CD4-positive, alpha-beta T cell treated with Interleukin-17A for 1 hour (primary cell): ENCODE results near the gene ADAMTS6.
"Not testable (repeated sequence)": the region's sequence is repeated elsewhere in the genome, so short reads cannot be mapped to it uniquely, and the experiment has no call there.

Experiments used
- DNase-seq: peaks from one replicate; pipeline ENCODE4 v3.0.0-alpha.2; 2020

The ADAMTS6 gene

GRCh38 chr5:65194871-65195270 is 286.8 kb downstream of the ADAMTS6 start:
- no peak for DNase-seq

DNA sequence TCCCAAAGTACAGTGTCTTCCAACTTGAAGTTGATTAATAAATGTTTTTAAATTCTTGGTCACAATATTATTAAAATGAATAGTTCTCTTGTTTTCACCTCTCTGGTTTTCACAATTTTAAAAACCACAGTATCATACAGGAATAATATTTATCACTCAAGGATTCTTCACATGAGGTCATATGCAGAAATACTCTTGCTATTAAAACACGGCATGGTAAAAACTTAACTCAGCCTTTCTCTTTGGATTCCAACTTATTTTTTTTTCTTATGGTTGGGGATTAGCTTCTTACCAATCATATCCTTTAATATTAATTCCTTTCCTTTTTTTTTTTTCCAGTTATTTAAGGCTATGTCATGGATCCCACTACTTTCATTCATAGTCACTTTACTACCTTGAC is 289.4 kb downstream of the ADAMTS6 start:
- no peak for DNase-seq

- no peak for DNase-seq
Observed at GRCh38 chr5:65191554-65192135, 290.1 kb downstream of the ADAMTS6 start.

- DNase-seq = no peak
Observed at GRCh38 chr5:65190328-65191053, 291.2 kb downstream of the ADAMTS6 start.

- no peak for DNase-seq
Observed at GRCh38 chr5:65186646-65187227, 295.0 kb downstream of the ADAMTS6 start.

DNA sequence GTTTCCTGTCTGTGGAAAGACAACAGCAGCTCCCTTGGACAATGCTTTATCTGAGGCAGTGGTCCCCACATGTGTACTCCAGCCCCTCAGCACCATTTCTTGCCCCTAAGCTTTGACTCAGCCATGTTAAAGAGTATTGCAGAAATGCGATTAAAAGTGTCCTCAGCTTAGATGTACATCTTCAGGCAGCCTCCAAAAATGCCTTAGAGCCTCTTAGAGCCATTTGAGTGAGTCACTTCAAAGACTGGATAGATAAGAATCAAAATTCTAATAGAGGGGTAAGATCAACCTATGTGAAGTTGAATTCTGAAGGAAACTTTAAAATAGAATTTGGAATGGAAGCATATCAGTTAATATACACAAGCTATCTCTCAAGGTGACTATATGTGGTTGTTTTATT is 296.3 kb downstream of the ADAMTS6 start:
- no peak for DNase-seq

GRCh38 chr5:65184780-65185179 is 296.9 kb downstream of the ADAMTS6 start:
- DNase-seq = no peak

DNA sequence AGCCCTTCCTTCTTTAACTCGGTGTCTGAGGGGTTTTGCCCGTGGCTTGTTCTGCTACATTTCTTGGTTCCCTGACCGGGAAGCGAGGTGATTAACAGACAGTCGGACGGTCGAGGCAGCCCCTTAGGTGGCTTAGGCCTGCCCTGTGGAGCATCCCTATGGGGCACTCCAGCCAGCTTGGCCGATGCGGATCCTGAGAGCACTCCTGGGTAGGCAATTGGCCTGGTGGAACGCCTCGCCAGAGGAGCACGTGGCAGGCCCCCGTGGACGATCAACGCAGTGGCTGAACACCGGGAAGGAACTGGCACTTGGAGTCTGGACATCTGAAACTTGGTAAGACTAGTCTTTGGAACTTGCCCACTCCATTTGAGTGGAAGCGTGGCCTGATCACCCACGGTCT is 307.5 kb downstream of the ADAMTS6 start:
- not testable (repeated sequence) for DNase-seq

DNA sequence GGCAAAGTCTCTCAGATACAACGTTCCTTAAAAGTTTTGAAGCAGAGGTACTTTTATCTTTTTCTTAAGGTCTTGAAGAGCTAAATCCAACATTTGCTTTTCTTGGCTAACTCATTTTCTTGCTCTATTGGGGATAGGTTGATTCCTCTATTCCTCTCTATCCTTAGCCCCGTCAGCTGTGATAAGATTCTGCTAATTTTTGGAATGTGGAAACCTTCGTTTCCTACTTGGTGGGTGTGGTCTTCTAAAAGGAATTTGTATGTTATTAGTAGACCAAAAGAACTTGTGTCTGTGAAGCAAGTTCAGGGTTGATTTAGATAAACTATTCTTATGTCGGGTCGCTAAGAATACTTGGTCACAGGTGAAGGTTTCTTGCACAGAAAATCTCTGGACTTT is 308.6 kb downstream of the ADAMTS6 start:
- no peak for DNase-seq

DNA sequence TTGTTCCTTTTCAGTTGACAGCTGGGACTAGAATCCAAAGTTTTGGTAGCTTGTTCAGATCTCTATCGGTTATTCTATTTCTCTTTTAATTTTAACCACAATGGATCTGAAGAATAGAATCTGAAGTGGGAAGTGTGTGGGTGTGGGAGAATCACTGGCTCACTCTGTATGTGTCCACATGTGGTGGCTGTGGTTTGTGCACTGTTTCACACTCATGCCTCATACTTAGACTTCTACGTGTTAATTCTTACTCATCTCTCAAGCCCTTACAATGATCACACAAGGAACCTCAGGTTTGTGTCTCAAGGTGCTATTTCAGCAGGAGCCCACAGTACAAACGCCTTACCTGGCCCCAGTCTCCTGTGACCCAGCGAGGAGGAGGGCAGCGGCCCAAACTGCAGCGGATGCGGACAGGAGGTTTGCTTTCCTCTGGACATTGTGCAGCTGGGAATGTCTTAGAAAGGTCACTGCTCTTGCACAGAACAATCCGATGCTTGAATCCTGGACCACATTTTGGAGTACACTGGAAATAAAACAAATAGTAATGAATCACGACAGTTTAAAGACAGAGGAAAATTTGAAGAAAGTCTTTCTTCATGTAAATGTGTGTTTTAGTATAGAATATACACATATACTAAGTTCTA is 309.1 kb downstream of the ADAMTS6 start:
- DNase-seq = peak; percentile 2

DNA sequence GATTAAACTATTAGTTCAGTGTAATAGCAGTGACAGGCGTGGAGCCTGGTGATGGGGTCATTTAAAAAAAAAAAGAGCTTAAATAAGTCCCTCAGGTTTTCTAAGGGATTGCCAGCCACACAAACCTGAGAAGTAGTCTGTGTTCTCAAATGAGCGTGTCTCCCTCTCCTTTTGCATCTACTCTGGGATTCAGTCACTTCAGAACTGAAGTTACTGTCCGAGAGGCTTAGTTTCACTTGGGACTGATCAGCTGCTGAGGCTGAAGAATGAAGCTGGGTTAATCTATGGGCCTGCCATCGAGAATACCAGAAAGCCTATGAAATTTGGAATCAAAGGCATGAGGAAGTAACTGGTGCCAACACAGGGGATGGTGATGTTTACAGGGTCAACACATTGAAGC is 310.1 kb downstream of the ADAMTS6 start:
- DNase-seq = no peak

DNA sequence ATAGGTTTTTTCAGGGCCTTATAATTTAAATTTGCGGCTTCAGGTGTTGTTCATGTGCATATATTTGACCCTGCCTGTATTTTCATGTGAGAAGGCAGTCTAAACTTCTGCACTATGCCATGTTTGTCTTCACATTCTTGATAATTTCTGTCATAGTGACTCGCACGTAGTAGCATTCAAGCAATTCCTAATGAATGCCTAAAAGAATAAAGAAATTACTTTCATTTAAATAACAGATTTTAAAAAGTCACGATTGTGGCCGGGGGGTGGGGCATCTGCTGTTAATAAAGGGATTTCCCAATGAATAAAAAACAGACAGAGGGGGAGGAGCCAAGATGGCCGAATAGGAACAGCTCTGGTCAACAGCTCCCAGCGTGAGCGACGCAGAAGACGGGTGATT is 318.0 kb downstream of the ADAMTS6 start:
- no peak for DNase-seq

DNA sequence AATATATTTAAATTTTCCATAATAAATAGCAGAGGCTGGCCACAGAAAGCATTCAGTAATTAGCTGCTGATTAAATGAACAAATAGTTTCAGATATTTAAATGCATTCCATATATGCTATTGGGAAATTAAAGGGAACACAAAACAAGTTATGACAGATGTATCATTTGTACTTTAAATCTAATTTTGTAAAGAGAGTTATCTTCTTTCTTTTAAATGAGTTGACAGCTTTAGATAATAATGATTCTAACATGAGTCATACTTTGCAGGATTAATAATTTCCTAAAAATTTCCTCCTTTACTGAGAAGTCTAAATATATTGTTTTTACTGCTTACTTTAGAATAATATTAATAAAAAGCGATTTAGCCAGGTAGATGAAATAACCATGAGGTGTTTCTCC is 320.1 kb downstream of the ADAMTS6 start:
- DNase-seq = no peak

DNA sequence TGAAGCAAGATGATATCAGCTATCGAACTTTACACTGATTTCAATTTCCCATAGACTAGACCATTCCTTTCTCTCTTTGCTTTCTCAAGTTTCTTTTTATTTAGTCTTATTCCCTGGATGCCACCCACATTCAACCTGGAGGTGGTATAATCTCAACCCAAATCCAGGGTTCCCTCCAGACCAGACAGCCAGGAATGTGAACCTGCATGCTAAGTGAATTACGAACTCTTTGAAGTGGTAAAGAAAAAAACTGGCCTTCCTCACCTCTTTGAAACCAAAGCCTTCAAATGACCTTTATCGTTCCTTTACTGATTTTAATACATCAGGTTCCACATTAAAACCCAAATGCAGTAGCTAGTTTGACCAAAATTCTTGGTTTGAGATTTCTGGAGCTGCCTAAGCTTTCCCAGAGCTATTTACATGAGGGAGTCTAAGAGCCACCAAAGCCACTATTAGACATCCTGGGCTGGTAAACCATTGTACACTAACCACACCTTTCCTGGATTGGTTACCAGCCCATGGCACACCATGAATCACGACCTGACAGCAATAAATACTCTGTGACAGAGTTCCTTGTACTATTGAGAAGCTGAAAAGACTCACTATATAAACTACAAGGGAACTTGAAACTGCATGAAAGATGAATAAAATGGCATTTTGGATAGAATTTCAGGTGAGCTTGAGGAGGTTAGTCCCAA is 323.7 kb downstream of the ADAMTS6 start:
- no peak for DNase-seq

DNA sequence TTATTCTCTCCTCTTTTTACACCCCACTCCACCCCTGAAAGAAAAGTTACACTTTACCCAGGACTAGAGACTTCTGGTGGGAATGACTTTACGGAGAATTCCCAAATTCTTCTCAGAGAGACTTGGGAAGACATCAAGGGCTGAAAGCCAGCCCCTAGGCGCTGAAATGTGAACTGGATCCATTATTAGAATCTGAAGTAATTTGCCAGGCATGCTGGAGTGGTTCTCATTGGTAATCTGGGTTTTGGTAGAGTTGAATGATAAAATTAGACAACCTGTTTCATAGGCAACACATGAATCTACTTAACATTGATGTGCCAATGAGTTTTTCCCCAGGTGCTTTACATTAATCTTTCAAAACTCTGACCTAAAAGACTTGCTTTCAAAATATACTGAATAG is 324.8 kb downstream of the ADAMTS6 start:
- DNase-seq = no peak

DNA sequence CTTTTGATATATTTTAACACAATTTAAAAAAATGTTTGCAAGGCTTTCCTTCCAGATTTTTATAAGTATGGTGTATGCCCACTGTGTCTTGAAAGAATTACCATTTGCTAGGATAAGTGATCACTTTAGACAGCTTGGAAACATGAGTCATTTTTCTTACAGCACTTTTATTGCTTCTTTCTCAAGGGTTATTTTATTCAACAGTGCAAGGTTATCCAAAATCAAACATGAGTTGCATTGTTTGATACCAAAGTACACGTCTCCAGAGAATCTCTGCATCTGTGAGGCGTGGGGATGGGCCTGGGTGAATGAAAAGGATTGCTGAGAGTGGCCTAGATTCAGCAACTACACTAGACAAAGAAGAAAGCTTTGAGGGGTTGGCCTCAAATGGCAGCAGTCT is 329.6 kb downstream of the ADAMTS6 start:
- no peak for DNase-seq

DNA sequence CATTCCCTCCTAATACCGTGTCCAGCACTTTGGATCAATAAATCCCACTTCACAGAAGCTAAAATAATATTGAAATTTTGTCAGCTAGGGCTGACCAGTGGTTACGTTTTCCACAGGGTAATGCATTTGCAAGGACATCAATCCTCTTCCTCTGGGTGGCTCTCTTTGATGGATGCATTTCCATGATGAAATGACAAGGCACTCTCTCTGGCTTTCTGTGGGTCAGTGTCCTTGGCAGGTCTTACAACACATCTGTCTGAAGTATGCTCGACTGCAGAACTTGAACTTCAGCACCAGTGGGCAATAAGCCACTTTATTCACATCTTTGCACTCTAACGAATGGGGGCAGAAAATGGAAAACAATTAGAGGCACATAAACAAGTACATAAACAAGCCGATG is 330.1 kb downstream of the ADAMTS6 start:
- DNase-seq = no peak

DNA sequence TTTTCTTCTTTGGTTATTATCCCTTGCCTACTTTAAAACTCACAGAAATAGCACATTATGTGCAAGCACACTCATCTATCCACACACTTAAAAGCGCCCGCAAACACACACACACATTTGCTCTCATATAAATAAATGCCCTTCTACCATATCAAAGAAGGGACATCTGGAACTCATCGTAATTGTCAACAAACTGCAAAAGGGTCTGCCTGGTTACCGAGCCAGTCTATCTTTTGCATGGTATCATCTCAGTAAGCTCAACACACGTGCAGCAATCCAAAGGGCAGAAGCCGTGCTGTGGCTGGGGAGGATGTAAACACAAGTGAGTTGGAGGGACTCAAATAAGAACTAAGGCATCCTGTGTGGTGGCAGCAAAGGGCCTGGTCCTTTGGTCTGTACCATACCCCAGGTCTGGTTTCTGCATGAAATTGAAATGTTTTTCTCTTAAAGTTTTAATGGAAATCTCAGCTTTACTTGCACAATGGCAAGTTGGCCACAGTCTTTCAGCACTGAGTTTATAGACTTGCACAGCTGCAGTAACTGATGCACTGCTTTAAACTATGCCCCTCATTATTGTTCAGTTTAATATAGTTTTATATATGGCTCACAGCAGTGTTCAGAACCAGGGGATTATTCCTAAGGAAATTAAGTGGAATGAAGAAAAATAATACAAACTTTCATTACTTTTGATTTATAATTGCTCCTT is 331.0 kb downstream of the ADAMTS6 start:
- DNase-seq = no peak

GRCh38 chr5:65149827-65150226 is 331.9 kb downstream of the ADAMTS6 start:
- DNase-seq = no peak

- no peak for DNase-seq
Observed at GRCh38 chr5:65144136-65144871, 337.4 kb downstream of the ADAMTS6 start.

- no peak for DNase-seq
Observed at GRCh38 chr5:65142511-65143011, 339.2 kb downstream of the ADAMTS6 start.

DNA sequence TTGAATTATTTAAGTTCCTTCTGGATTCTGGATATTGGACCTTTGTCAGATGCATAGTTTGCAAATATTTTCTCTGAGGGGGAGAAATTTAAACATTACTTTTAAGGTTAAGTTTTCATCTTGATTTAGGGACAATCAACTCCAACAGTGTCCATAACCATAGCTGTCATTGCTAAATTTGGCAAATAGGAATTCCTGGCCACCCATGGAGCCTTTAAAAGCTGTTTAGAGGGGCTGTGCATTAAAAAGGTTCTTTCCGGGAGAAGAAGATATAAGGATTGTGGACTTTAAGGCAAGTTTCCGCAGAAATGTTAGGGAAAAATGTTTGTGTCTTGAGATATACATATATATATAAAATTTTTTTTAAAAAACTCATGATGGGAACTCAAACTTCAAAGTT is 339.7 kb downstream of the ADAMTS6 start:
- DNase-seq = no peak
